GM18951 (cell line): ENCODE measurements around the gene KAT6B.

Experiments used
- POLR2A ChIP-seq: IDR thresholded peaks from 4 replicates; pipeline ENCODE4 v1.6.1; 2011; ENCODE audit warnings: mild to moderate bottlenecking; ENCODE audit not compliant: insufficient read length, insufficient read depth; ENCODE audit errors: extremely low read depth
- in situ Hi-C: fragments of 300-500 bp; cut with MboI; formaldehyde crosslinking; loops from one replicate; pipeline ENCODE4 v1.12.0; 2022; ENCODE audit warnings: low sequenced_read_pairs, mixed read lengths, inconsistent platforms; ENCODE audit not compliant: unreplicated experiment

Gene KAT6B

GRCh38 chr10:75062506-75063299 lies 236.3 kb downstream of the KAT6B start:
- no peak for TF ChIP-seq POLR2A
- in situ Hi-C loops: no loop called here

GRCh38 chr10:75063461-75064230 lies 237.2 kb downstream of the KAT6B start:
- no peak for TF ChIP-seq POLR2A
- in situ Hi-C loops: no loop called here

- TF ChIP-seq POLR2A: no peak
- in situ Hi-C loops: no loop called here
Measured at GRCh38 chr10:75065076-75065475, 238.7 kb downstream of the KAT6B start.

- TF ChIP-seq POLR2A: no peak
- in situ Hi-C loops: no loop called here
Measured at GRCh38 chr10:75066271-75066670, 239.9 kb downstream of the KAT6B start.

GRCh38 chr10:75067272-75067671 lies 240.9 kb downstream of the KAT6B start:
- in situ Hi-C loops: no loop called here
- no peak for TF ChIP-seq POLR2A

GRCh38 chr10:75068523-75068922 lies 242.1 kb downstream of the KAT6B start:
- TF ChIP-seq POLR2A: no peak
- in situ Hi-C loops: no loop called here

GRCh38 chr10:75070476-75070875 lies 244.1 kb downstream of the KAT6B start:
- in situ Hi-C loops: no loop called here
- TF ChIP-seq POLR2A: no peak

GRCh38 chr10:75070961-75071428 lies 244.6 kb downstream of the KAT6B start:
- in situ Hi-C loops: no loop called here
- TF ChIP-seq POLR2A: no peak

GRCh38 chr10:75071756-75072155 lies 245.4 kb downstream of the KAT6B start:
- in situ Hi-C loops: no loop called here
- no peak for TF ChIP-seq POLR2A

- in situ Hi-C loops: no loop called here
- TF ChIP-seq POLR2A: no peak
Measured at GRCh38 chr10:75072727-75073126, 246.3 kb downstream of the KAT6B start.

- TF ChIP-seq POLR2A: no peak
- in situ Hi-C loops: no loop called here
Measured at GRCh38 chr10:75073442-75073841, 247.0 kb downstream of the KAT6B start.

- TF ChIP-seq POLR2A: no peak
- in situ Hi-C loops: no loop called here
Measured at GRCh38 chr10:75074711-75075445, 248.5 kb downstream of the KAT6B start.

GRCh38 chr10:75076348-75076747 lies 249.9 kb downstream of the KAT6B start:
- in situ Hi-C loops: no loop called here
- no peak for TF ChIP-seq POLR2A
